Stimulated activated CD4-positive, alpha-beta T cell treated with anti-CD3 and anti-CD28 coated beads, Interleukin-4, amount 100 ng/mL, for 48 hours (primary cell): ENCODE results near the gene ZNF579.
"Not testable (repeated sequence)": the region's sequence is repeated elsewhere in the genome, so short reads cannot be mapped to it uniquely, and the experiment has no call there.

Source experiments
- DNase-seq, 2 donors: peaks; one replicate each; pipeline ENCODE4 v3.0.0-alpha.2; 2020; ENCODE audit warnings: low read depth in 2 of 2

Gene ZNF579

GRCh38 chr19:55593096-55593772 is 12.6 kb upstream of the ZNF579 start:
- no peak for DNase-seq

GRCh38 chr19:55592391-55593090 is 11.9 kb upstream of the ZNF579 start:
- DNase-seq: no peak

- no peak for DNase-seq
Observed at GRCh38 chr19:55591555-55591954, 10.9 kb upstream of the ZNF579 start.

- DNase-seq: no peak
Observed at GRCh38 chr19:55590617-55591016, 10.0 kb upstream of the ZNF579 start.

GRCh38 chr19:55590109-55590508 is 9.5 kb upstream of the ZNF579 start:
- DNase-seq: no peak

GRCh38 chr19:55588738-55589137 is 8.1 kb upstream of the ZNF579 start:
- no peak for DNase-seq

- peak; percentile 90 to 96 for DNase-seq
Observed at GRCh38 chr19:55586976-55587668, 6.5 kb upstream of the ZNF579 start.

GRCh38 chr19:55585658-55586339 is 5.2 kb upstream of the ZNF579 start:
- peak in 1 of 2 donors; percentile 48 for DNase-seq

- DNase-seq: no peak
Observed at GRCh38 chr19:55584871-55585270, 4.2 kb upstream of the ZNF579 start.

- DNase-seq: not testable (repeated sequence)
Observed at GRCh38 chr19:55583897-55584296, 3.2 kb upstream of the ZNF579 start.

GRCh38 chr19:55582284-55582683 is 1.6 kb upstream of the ZNF579 start:
- not testable (repeated sequence) for DNase-seq

- DNase-seq: no peak
Observed at GRCh38 chr19:55581823-55582223, 1.2 kb upstream of the ZNF579 start.

GRCh38 chr19:55581145-55581822 is 636 bp upstream of the ZNF579 start:
- no peak for DNase-seq

- DNase-seq: no peak
Observed at GRCh38 chr19:55579766-55580621, 654 bp downstream of the ZNF579 start.

GRCh38 chr19:55578761-55579747 is 1.6 kb downstream of the ZNF579 start:
- no peak for DNase-seq

- DNase-seq: no peak
Observed at GRCh38 chr19:55578031-55578760, 2.5 kb downstream of the ZNF579 start.

GRCh38 chr19:55576746-55577145 is 3.9 kb downstream of the ZNF579 start:
- no peak for DNase-seq

GRCh38 chr19:55573929-55574328 is 6.7 kb downstream of the ZNF579 start:
- DNase-seq: not testable (repeated sequence)

GRCh38 chr19:55569477-55569876 is 11.2 kb downstream of the ZNF579 start:
- not testable (repeated sequence) for DNase-seq
